MG63 (cell line): ENCODE results near the gene ANXA4. TPM values are rescaled to one million over a fixed set of nuclear protein-coding genes. Genes with fewer than 3 reads are reported as not detected.
"Not testable (repeated sequence)": the region's sequence is repeated elsewhere in the genome, so short reads cannot be mapped to it uniquely, and the experiment has no call there.

Experiments used
- DNase-seq: peaks from one replicate; pipeline ENCODE4 v3.0.0-alpha.2; 2020
- H3K27me3 ChIP-seq: fragments of 250-450 bp; sonication (Bioruptor Pico); 2 replicates; pipeline ENCODE4 v1.5.1; 2020; ENCODE audit warnings: mild to moderate bottlenecking, moderate library complexity
- H3K36me3 ChIP-seq: fragments of 250-450 bp; sonication (Bioruptor Pico); 2 replicates; pipeline ENCODE4 v1.5.1; 2020; ENCODE audit warnings: mild to moderate bottlenecking, moderate library complexity
- H3K4me3 ChIP-seq: fragments of 250-450 bp; sonication (Bioruptor Pico); 2 replicates; pipeline ENCODE4 v1.5.1; 2020; ENCODE audit warnings: mild to moderate bottlenecking, moderate library complexity
- H3K9me3 ChIP-seq: fragments of 250-450 bp; sonication (Bioruptor Pico); 2 replicates; pipeline ENCODE4 v1.5.1; 2020; ENCODE audit warnings: mild to moderate bottlenecking, moderate library complexity
- total RNA-seq: library from RNA; depleted of rRNA; stranded (reverse); fragments of >200 nt; shearing (Covaris generic); gene quantifications from 2 replicates; pipeline ENCODE4 v1.2.3, GENCODE V29; 2014; ENCODE audit warnings: low replicate concordance

ANXA4 gene
- total RNA-seq, 1 experiment from 2014 or later = 40.6 TPM

GRCh38 chr2:69781321-69782248 lies 39.7 kb downstream of the ANXA4 start:
- no peaks in the 10 kb centered on the region for H3K27me3 ChIP-seq
- H3K9me3 ChIP-seq = no peaks in the 10 kb centered on the region
- no peak for DNase-seq
- no peak overlapping the region for H3K4me3 ChIP-seq
- no peaks in the 10 kb centered on the region for H3K36me3 ChIP-seq

GRCh38 chr2:69784228-69784627 lies 42.3 kb downstream of the ANXA4 start:
- H3K27me3 ChIP-seq = no peaks in the 10 kb centered on the region
- no peak overlapping the region for H3K4me3 ChIP-seq
- H3K36me3 ChIP-seq = no peaks in the 10 kb centered on the region
- DNase-seq = no peak
- H3K9me3 ChIP-seq = no peaks in the 10 kb centered on the region

GRCh38 chr2:69785358-69785757 lies 43.4 kb downstream of the ANXA4 start:
- H3K27me3 ChIP-seq = no peaks in the 10 kb centered on the region
- no peaks in the 10 kb centered on the region for H3K36me3 ChIP-seq
- H3K9me3 ChIP-seq = no peaks in the 10 kb centered on the region
- H3K4me3 ChIP-seq = no peak overlapping the region
- DNase-seq = no peak

GRCh38 chr2:69786052-69786560 lies 44.2 kb downstream of the ANXA4 start:
- Histone ChIP-seq H3K36me3 (no peaks in the 10 kb centered on the region), H3K9me3 (no peaks in the 10 kb centered on the region), H3K4me3 (no peak overlapping the region), H3K27me3 (no peaks in the 10 kb centered on the region)
- no peak for DNase-seq

- no peaks in the 10 kb centered on the region for H3K27me3 ChIP-seq
- no peaks in the 10 kb centered on the region for H3K36me3 ChIP-seq
- DNase-seq = no peak
- no peaks in the 10 kb centered on the region for H3K9me3 ChIP-seq
- H3K4me3 ChIP-seq = no peak overlapping the region
Observed at GRCh38 chr2:69789175-69789721, 47.3 kb downstream of the ANXA4 start.

- DNase-seq = no peak
- Histone ChIP-seq H3K36me3 (no peaks in the 10 kb centered on the region), H3K4me3 (no peak overlapping the region), H3K9me3 (no peaks in the 10 kb centered on the region), H3K27me3 (no peaks in the 10 kb centered on the region)
Observed at GRCh38 chr2:69789772-69790600, 48.1 kb downstream of the ANXA4 start.

- H3K4me3 ChIP-seq = no peak overlapping the region
- DNase-seq = no peak
- no peaks in the 10 kb centered on the region for H3K9me3 ChIP-seq
- H3K36me3 ChIP-seq = no peaks in the 10 kb centered on the region
- no peaks in the 10 kb centered on the region for H3K27me3 ChIP-seq
Observed at GRCh38 chr2:69790601-69790959, 48.6 kb downstream of the ANXA4 start.

GRCh38 chr2:69791045-69791444 lies 49.1 kb downstream of the ANXA4 start:
- H3K4me3 ChIP-seq = no peak overlapping the region
- H3K36me3 ChIP-seq = no peaks in the 10 kb centered on the region
- no peaks in the 10 kb centered on the region for H3K9me3 ChIP-seq
- H3K27me3 ChIP-seq = no peaks in the 10 kb centered on the region
- DNase-seq = no peak

GRCh38 chr2:69796174-69796573 lies 54.2 kb downstream of the ANXA4 start:
- DNase-seq = no peak
- H3K9me3 ChIP-seq = no peaks in the 10 kb centered on the region
- no peaks in the 10 kb centered on the region for H3K36me3 ChIP-seq
- no peak overlapping the region for H3K4me3 ChIP-seq
- no peaks in the 10 kb centered on the region for H3K27me3 ChIP-seq

GRCh38 chr2:69797235-69797634 lies 55.3 kb downstream of the ANXA4 start:
- Histone ChIP-seq H3K4me3 (no peak overlapping the region), H3K27me3 (no peaks in the 10 kb centered on the region), H3K36me3 (no peaks in the 10 kb centered on the region), H3K9me3 (no peaks in the 10 kb centered on the region)
- no peak for DNase-seq

- no peaks in the 10 kb centered on the region for H3K27me3 ChIP-seq
- H3K4me3 ChIP-seq = peak overlapping the region; percentile 36; the same call in 1 of the 2 replicates
- H3K36me3 ChIP-seq = no peaks in the 10 kb centered on the region
- no peak for DNase-seq
- no peaks in the 10 kb centered on the region for H3K9me3 ChIP-seq
Observed at GRCh38 chr2:69797836-69798289, 55.9 kb downstream of the ANXA4 start.

GRCh38 chr2:69798290-69798908 lies 56.5 kb downstream of the ANXA4 start:
- Histone ChIP-seq H3K27me3 (no peaks in the 10 kb centered on the region), H3K9me3 (no peaks in the 10 kb centered on the region), H3K4me3 (peak overlapping the region; percentile 36), H3K36me3 (no peaks in the 10 kb centered on the region)
- DNase-seq = peak; percentile 49

GRCh38 chr2:69798909-69799526 lies 57.1 kb downstream of the ANXA4 start:
- no peak for DNase-seq
- Histone ChIP-seq H3K4me3 (peak overlapping the region; percentile 36), H3K27me3 (no peaks in the 10 kb centered on the region), H3K9me3 (no peaks in the 10 kb centered on the region), H3K36me3 (no peaks in the 10 kb centered on the region)

- no peak for DNase-seq
- Histone ChIP-seq H3K36me3 (peaks cover 2% of the 10 kb centered on the region; the same call in 1 of the 2 replicates), H3K27me3 (no peaks in the 10 kb centered on the region)
Observed at GRCh38 chr2:69801745-69802290, 59.9 kb downstream of the ANXA4 start.

GRCh38 chr2:69802781-69803367 lies 60.9 kb downstream of the ANXA4 start:
- H3K4me3 ChIP-seq, H3K27me3 ChIP-seq: not testable (repeated sequence)

More at GRCh38 chr2:69801745-69802290, 59.9 kb downstream of the ANXA4 start:
- Histone ChIP-seq H3K4me3 (no peak overlapping the region), H3K9me3 (no peaks in the 10 kb centered on the region)

More at GRCh38 chr2:69802781-69803367, 60.9 kb downstream of the ANXA4 start:
- not testable (repeated sequence) for DNase-seq, H3K36me3 ChIP-seq, H3K9me3 ChIP-seq
